ENCODE data around the gene DCST2.

The DCST2 gene

DNA sequence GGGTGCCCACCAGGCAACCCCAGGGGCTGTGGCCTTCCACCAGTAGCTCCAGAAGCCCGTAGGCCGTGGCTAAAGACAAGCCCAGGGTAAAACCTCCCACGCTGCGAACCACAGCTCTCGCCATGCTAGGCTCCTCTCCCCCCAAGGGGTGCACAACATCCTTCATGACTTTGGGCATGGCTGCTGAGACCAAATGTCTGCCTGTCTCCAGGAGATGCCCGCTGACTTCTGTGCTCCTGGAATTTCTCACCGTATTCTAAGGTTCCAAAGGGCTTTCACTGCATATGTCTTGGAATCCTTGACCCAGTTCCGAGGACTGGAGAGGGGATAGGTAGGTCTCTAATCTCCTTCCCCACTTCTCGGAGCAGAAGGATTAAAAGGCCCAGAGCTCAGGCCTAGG, at the start of gene DCST2, which contains the start of gene DCST1:
TSS of gene DCST2 (minus strand) at position 258 of the 400 bp plus-strand sequence. CDS start at position 178, 80 bp downstream.
TSS of gene DCST1 (plus strand) at position 301 of the 400 bp plus-strand sequence. CDS start 213 bp downstream, outside the sequence.
- DNase-seq (ENCODE audit: low read depth) = no peak
- H3K4me3 ChIP-seq (ENCODE audit: low read length) = no peak within 1 kb of the TSS
- no peak for TF ChIP-seq CTCF (conservative IDR thresholded peaks at IDR 0.05; ENCODE audit: low read depth, low read length)

GRCh38 chr1:155083052-155083541, 49.5 kb upstream of the DCST2 start:
- no peak overlapping the region for H3K4me3 ChIP-seq (ENCODE audit: low read length)
- TF ChIP-seq CTCF (conservative IDR thresholded peaks at IDR 0.05; ENCODE audit: low read depth, low read length) = no peak

DNA sequence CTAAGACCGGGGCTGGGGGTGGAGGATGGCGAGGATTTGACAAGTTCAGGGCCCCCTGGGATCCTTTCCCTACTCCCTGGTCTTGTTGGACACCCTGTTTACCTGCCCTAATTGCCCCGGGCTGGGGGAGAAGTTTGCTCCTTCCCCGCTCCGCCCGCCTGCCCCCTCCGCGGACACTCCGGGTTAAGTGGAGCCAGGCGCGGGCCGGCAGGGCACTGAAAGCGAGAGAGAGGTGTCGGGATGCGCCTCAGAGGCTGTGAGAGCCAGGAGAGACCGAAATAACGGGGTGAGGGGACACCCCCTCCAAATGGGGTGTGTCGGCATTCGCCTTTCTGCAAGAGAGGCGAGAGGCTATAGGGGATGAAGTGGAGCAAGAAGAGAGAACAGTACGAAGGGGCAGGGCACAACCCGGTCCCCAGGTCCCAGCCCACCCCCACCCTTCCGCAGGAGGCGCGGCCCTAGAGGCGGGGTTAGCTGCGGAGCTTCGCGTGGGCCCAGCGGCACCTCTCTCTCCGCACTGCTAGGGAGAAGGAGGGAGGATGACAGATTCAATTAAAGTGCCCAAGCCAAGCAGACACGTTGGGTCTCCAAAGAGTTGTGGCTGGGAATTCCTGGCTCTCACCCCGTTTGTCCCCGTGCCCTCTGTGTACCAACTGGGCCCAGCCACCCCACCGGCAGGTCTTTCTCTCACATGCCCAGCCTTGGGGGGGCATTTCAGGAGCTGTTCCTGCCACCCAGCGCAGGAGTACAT, 48.9 kb upstream of the DCST2 start:
- no peak for TF ChIP-seq CTCF (conservative IDR thresholded peaks at IDR 0.05; ENCODE audit: low read depth, low read length)
- DNase-seq (ENCODE audit: low read depth) = no peak
- no peak overlapping the region for H3K4me3 ChIP-seq (ENCODE audit: low read length)

More at GRCh38 chr1:155083052-155083541, 49.5 kb upstream of the DCST2 start:
- DNase-seq (ENCODE audit: low read depth) = no peak

- TF ChIP-seq CTCF (conservative IDR thresholded peaks at IDR 0.05; ENCODE audit: low read depth, low read length) = no peak
- no peak overlapping the region for H3K4me3 ChIP-seq (ENCODE audit: low read length)
- no peak for DNase-seq (ENCODE audit: low read depth)
These were observed 48.1 kb upstream of the DCST2 start for GRCh38 chr1:155081472-155082300.

- no peak overlapping the region for H3K4me3 ChIP-seq (ENCODE audit: low read length)
- no peak for TF ChIP-seq CTCF (conservative IDR thresholded peaks at IDR 0.05; ENCODE audit: low read depth, low read length)
- DNase-seq (ENCODE audit: low read depth) = no peak
These were observed 47.0 kb upstream of the DCST2 start for GRCh38 chr1:155080312-155081228.

DNA sequence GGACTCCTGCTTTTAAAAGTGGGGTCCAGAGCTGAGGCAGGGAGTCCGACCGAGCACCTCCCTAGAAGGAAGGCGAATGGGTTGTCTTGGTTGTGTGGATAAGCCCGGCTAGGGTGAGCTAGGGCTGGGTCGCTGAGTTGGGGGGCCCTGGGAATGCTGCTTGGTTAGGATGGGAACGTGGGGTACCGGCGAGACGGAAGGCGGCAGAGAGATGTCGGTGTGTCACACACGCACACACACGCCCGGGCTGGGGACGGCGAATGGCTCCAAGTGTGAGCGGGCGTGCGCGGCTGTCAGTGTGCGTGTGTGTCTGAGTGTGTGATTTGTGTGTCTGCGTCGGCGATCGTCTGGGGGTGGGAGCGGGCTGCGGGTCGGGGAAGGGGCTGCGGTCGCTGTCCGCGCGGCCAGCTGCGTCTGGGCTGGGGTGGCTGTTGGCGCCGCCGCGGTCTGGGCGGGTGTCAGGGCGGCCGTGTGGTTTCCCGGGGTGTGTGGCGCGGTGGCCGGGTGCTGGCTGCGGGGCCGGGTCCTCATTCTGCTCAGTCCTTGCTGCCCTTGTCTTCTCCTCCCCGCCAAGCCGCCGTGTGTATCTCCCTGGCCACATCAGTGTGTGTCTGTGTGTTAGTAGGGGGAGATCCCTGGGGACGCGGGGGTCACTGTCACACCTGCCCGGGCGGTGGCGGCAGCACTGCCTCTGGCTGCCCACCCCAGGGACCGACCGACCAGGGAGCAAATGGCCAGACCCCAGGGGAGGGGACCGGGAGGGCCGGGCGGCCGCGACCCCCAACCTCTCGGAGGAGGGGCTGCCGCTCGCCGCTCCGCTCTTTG, 46.1 kb upstream of the DCST2 start:
- TF ChIP-seq CTCF (conservative IDR thresholded peaks at IDR 0.05; ENCODE audit: low read depth, low read length) = no peak
- no peak overlapping the region for H3K4me3 ChIP-seq (ENCODE audit: low read length)
- DNase-seq (ENCODE audit: low read depth) = no peak

All from retinal pigment epithelial cell (primary cell).